ENCODE results near the gene BBS9. TPM values are rescaled to one million over a fixed set of nuclear protein-coding genes. Genes with fewer than 3 reads are reported as not detected.

The BBS9 gene
- total and polyA plus RNA-seq, 2 donors (not counting 1 experiment from before 2014, with no cell fraction given): 8.4 to 45.2 TPM

GRCh38 chr7:33632840-33633525 lies 503.6 kb downstream of the BBS9 start:
- no peaks in the 10 kb centered on the region for H3K4me1 ChIP-seq (ENCODE audit: control insufficient read depth in 2 of 2, insufficient read depth in 2 of 2, low read length in 2 of 2)
- H3K27ac ChIP-seq (ENCODE audit: low read length in 2 of 2): no peak overlapping the region
- no peaks in the 10 kb centered on the region for H3K4me1 Mint-ChIP-seq
- ChIA-PET CTCF (no interaction called here), POLR2A (no interaction called here)
- no peak for TF ChIP-seq CTCF (IDR thresholded peaks at IDR 0.05)
- no peak for TF ChIP-seq EZH2 (IDR thresholded peaks at IDR 0.05; ENCODE audit: borderline replicate concordance, insufficient read depth, low read depth, low read length, poor library complexity, severe bottlenecking)
- H2AFZ ChIP-seq (ENCODE audit: insufficient read depth, low read depth, low read length, poor library complexity, severe bottlenecking): no peak overlapping the region
- no peaks in the 10 kb centered on the region for H3K36me3 ChIP-seq (replicated peaks in 1 of 2; ENCODE audit: control extremely low read depth in 1 of 2, control insufficient read depth in 1 of 2, extremely low read depth in 1 of 2, insufficient read depth in 2 of 2, low read length in 1 of 2)
- no peaks in the 10 kb centered on the region for H3K27me3 ChIP-seq (replicated peaks in 1 of 4; ENCODE audit: control extremely low read depth in 1 of 4, control insufficient read depth in 3 of 4, insufficient read depth in 4 of 4, low read length in 3 of 4)
- no peak overlapping the region for H3K4me3 Mint-ChIP-seq
- 81% methylated on average over 2 of the region's 6 CpGs for WGBS (ENCODE audit: insufficient coverage)
- intact Hi-C loops (cut with micrococcal nuclease): no loop called here
- no peaks in the 10 kb centered on the region for H3K9me3 Mint-ChIP-seq (ENCODE audit: insufficient read depth)
- H3K4me3 ChIP-seq (ENCODE audit: control extremely low read depth in 1 of 5, extremely low read depth in 1 of 5, insufficient read depth in 1 of 5, low read depth in 2 of 5, low read length in 4 of 5): no peak overlapping the region
- H4K20me1 ChIP-seq (ENCODE audit: control insufficient read depth, insufficient read depth, low read length, poor library complexity, severe bottlenecking): no peaks in the 10 kb centered on the region
- no peak overlapping the region for H3K9ac ChIP-seq (ENCODE audit: low read length)
- H3K27ac Mint-ChIP-seq: no peak overlapping the region
- H3K79me2 ChIP-seq (ENCODE audit: control insufficient read depth, insufficient read depth, low read length): no peaks in the 10 kb centered on the region
- ATAC-seq (ENCODE audit: low read depth): no peak
- H3K4me2 ChIP-seq (replicated peaks; ENCODE audit: low read depth, low read length, poor library complexity, severe bottlenecking): no peak overlapping the region
- no peak for DNase-seq
- no peaks in the 10 kb centered on the region for H3K27me3 Mint-ChIP-seq
- H3K9me3 ChIP-seq (ENCODE audit: control extremely low read depth in 1 of 3, control insufficient read depth in 2 of 3, insufficient read depth in 1 of 3, low read length in 2 of 3): no peaks in the 10 kb centered on the region

DNA sequence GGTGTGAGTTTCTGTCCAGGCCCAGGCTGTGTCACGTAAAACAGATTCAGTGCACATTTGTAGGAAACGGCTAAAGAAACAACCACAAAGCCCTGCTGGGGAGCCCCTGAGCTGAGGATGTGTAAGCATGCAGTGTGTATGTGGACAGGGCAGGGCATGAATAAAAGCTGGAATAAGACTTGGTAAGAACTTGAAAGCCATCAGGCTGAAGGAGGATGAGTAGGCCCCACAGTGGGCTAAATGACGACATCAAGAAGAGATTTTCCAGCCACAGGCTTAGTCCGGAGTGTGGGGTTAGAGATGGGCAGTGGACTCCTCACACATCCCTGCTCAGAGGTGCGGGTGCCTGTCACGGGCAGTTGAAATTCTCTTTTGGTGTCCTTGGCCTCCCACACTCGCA lies 505.2 kb downstream of the BBS9 start:
- TF ChIP-seq CTCF (IDR thresholded peaks at IDR 0.05): no peak
- TF ChIP-seq EZH2 (IDR thresholded peaks at IDR 0.05; ENCODE audit: borderline replicate concordance, insufficient read depth, low read depth, low read length, poor library complexity, severe bottlenecking): no peak
- ChIA-PET CTCF (no interaction called here), POLR2A (no interaction called here)
- no peaks in the 10 kb centered on the region for H3K79me2 ChIP-seq (ENCODE audit: control insufficient read depth, insufficient read depth, low read length)
- WGBS (ENCODE audit: insufficient coverage): 81% methylated on average over 7 of the region's 7 CpGs
- H3K4me2 ChIP-seq (replicated peaks; ENCODE audit: low read depth, low read length, poor library complexity, severe bottlenecking): no peak overlapping the region
- Mint-ChIP-seq H3K4me1 (no peaks in the 10 kb centered on the region), H3K27ac (no peak overlapping the region), H3K4me3 (no peak overlapping the region), H3K9me3 (ENCODE audit: insufficient read depth) (no peaks in the 10 kb centered on the region), H3K27me3 (no peaks in the 10 kb centered on the region)
- no peak for ATAC-seq (ENCODE audit: low read depth)
- no peak overlapping the region for H3K9ac ChIP-seq (ENCODE audit: low read length)
- no peak for DNase-seq
- H3K4me1 ChIP-seq (ENCODE audit: control insufficient read depth in 2 of 2, insufficient read depth in 2 of 2, low read length in 2 of 2): no peaks in the 10 kb centered on the region
- no peaks in the 10 kb centered on the region for H4K20me1 ChIP-seq (ENCODE audit: control insufficient read depth, insufficient read depth, low read length, poor library complexity, severe bottlenecking)
- no peak overlapping the region for H3K27ac ChIP-seq (ENCODE audit: low read length in 2 of 2)
- no peak overlapping the region for H3K4me3 ChIP-seq (ENCODE audit: control extremely low read depth in 1 of 5, extremely low read depth in 1 of 5, insufficient read depth in 1 of 5, low read depth in 2 of 5, low read length in 4 of 5)
- H3K36me3 ChIP-seq (replicated peaks in 1 of 2; ENCODE audit: control extremely low read depth in 1 of 2, control insufficient read depth in 1 of 2, extremely low read depth in 1 of 2, insufficient read depth in 2 of 2, low read length in 1 of 2): no peaks in the 10 kb centered on the region
- no peaks in the 10 kb centered on the region for H3K9me3 ChIP-seq (ENCODE audit: control extremely low read depth in 1 of 3, control insufficient read depth in 2 of 3, insufficient read depth in 1 of 3, low read length in 2 of 3)
- no peak overlapping the region for H2AFZ ChIP-seq (ENCODE audit: insufficient read depth, low read depth, low read length, poor library complexity, severe bottlenecking)
- no peaks in the 10 kb centered on the region for H3K27me3 ChIP-seq (replicated peaks in 1 of 4; ENCODE audit: control extremely low read depth in 1 of 4, control insufficient read depth in 3 of 4, insufficient read depth in 4 of 4, low read length in 3 of 4)
- intact Hi-C loops (cut with micrococcal nuclease): no loop called here

All from B cell (primary cell).